Vagina (tissue), 2 donors: ENCODE measurements around the gene IPO11. TPM values are rescaled to one million over a fixed set of nuclear protein-coding genes. Genes with fewer than 3 reads are reported as not detected.

Source experiments
- DNase-seq, 2 donors: peaks; one replicate each; pipeline ENCODE4 v3.0.0-alpha.2; 2017; ENCODE audit errors: extremely low spot score in 2 of 2
- H3K27ac ChIP-seq: fragments of 200-600 bp; sonication (generic); one replicate; pipeline ENCODE4 v1.5.1; 2019
- H3K27me3 ChIP-seq: fragments of 200-600 bp; sonication (generic); one replicate; pipeline ENCODE4 v1.5.1; 2019
- H3K36me3 ChIP-seq, 2 donors: fragments of 200-600 bp; sonication (generic); one replicate each; pipeline ENCODE4 v1.5.1; 2017 to 2019
- H3K4me1 ChIP-seq: fragments of 200-600 bp; sonication (generic); one replicate; pipeline ENCODE4 v1.5.1; 2019
- H3K4me3 ChIP-seq, 2 donors: fragments of 200-600 bp; sonication (generic); 1 replicate in 1 of 2; 2 replicates in 1 of 2; pipeline ENCODE4 v1.5.1; 2016 to 2019
- H3K9me3 ChIP-seq: fragments of 200-600 bp; sonication (generic); one replicate; pipeline ENCODE4 v1.5.1; 2019
- CTCF ChIP-seq, 3 experiments: fragments of 450-650 bp in 2 of 3; fragments of 200-600 bp in 1 of 3; sonication (generic) in 1 of 3; IDR thresholded peaks; one replicate each; pipeline ENCODE4 v1.5.1; 2017 to 2019; ENCODE audit warnings: antibody characterized with exemption in 3 of 3, mild to moderate bottlenecking in 2 of 3, moderate library complexity in 2 of 3
- POLR2A ChIP-seq, 2 donors: fragments of 450-650 bp; IDR thresholded peaks; one replicate each; pipeline ENCODE4 v1.6.1; 2017; ENCODE audit warnings: antibody characterized with exemption in 2 of 2, mild to moderate bottlenecking in 2 of 2, moderate library complexity in 2 of 2
- POLR2AphosphoS5 ChIP-seq, 2 donors: sonication (generic); formaldehyde crosslinking; IDR thresholded peaks; one replicate each; pipeline ENCODE4 v1.9.0; 2017; ENCODE audit warnings: antibody characterized with exemption in 2 of 2, mild to moderate bottlenecking in 2 of 2, low read depth in 1 of 2; ENCODE audit not compliant: insufficient read depth in 1 of 2
- intact Hi-C: fragments of 100-400 bp; cut with DNase I; formaldehyde crosslinking; loops from one replicate; pipeline ENCODE4 v1.15.1; 2023
- total RNA-seq: library from RNA; depleted of rRNA; stranded (reverse); fragments of >200 nt; gene quantifications from one replicate; pipeline ENCODE4 v1.2.3, GENCODE V29; 2016

IPO11 gene
- total RNA-seq, 1 donor from 2014 or later, result 31.2 TPM

- no peak overlapping the region for H3K27ac ChIP-seq
- no peak for DNase-seq
- H3K4me1 ChIP-seq, result no peaks in the 10 kb centered on the region
- TF ChIP-seq POLR2A (IDR thresholded peaks at IDR 0.05) (no peak), POLR2AphosphoS5 (IDR thresholded peaks at IDR 0.05; ENCODE audit: insufficient read depth in 1 of 2, low read depth in 1 of 2) (no peak), CTCF (IDR thresholded peaks at IDR 0.05) (no peak)
- H3K9me3 ChIP-seq, result no peaks in the 10 kb centered on the region
- no peaks in the 10 kb centered on the region for H3K27me3 ChIP-seq
- H3K4me3 ChIP-seq, result no peak overlapping the region
- H3K36me3 ChIP-seq, result peaks cover 0 to 25% of the 10 kb centered on the region in 2 donors
- intact Hi-C loops, result no loop called here
Measured at GRCh38 chr5:62374090-62374489, 38.5 kb upstream of the IPO11 start.

- Histone ChIP-seq H3K9me3 (no peaks in the 10 kb centered on the region), H3K36me3 (peaks cover 0 to 33% of the 10 kb centered on the region in 2 donors), H3K27ac (no peak overlapping the region), H3K4me3 (no peak overlapping the region), H3K4me1 (no peaks in the 10 kb centered on the region), H3K27me3 (no peaks in the 10 kb centered on the region)
- TF ChIP-seq POLR2AphosphoS5 (IDR thresholded peaks at IDR 0.05; ENCODE audit: insufficient read depth in 1 of 2, low read depth in 1 of 2), result no peak
- TF ChIP-seq POLR2A (IDR thresholded peaks at IDR 0.05), result no peak
- TF ChIP-seq CTCF (IDR thresholded peaks at IDR 0.05), result no peak
- intact Hi-C loops, result no loop called here
- no peak for DNase-seq
Measured at GRCh38 chr5:62375627-62376026, 36.9 kb upstream of the IPO11 start.

GRCh38 chr5:62376064-62376463 lies 36.5 kb upstream of the IPO11 start:
- H3K27ac ChIP-seq, result no peak overlapping the region
- H3K27me3 ChIP-seq, result no peaks in the 10 kb centered on the region
- peaks cover 0 to 33% of the 10 kb centered on the region in 2 donors for H3K36me3 ChIP-seq
- H3K4me3 ChIP-seq, result no peak overlapping the region
- no peak for DNase-seq
- no peak for TF ChIP-seq POLR2A (IDR thresholded peaks at IDR 0.05)
- TF ChIP-seq POLR2AphosphoS5 (IDR thresholded peaks at IDR 0.05; ENCODE audit: insufficient read depth in 1 of 2, low read depth in 1 of 2), result no peak
- TF ChIP-seq CTCF (IDR thresholded peaks at IDR 0.05), result no peak
- intact Hi-C loops, result no loop called here
- H3K4me1 ChIP-seq, result no peaks in the 10 kb centered on the region
- no peaks in the 10 kb centered on the region for H3K9me3 ChIP-seq

GRCh38 chr5:62385131-62385530 lies 27.4 kb upstream of the IPO11 start:
- Histone ChIP-seq H3K4me1 (peaks cover 15% of the 10 kb centered on the region), H3K27ac (peak overlapping the region; percentile 16), H3K27me3 (no peaks in the 10 kb centered on the region), H3K36me3 (peaks cover 0 to 33% of the 10 kb centered on the region in 2 donors), H3K9me3 (no peaks in the 10 kb centered on the region), H3K4me3 (no peak overlapping the region)
- TF ChIP-seq CTCF (IDR thresholded peaks at IDR 0.05) (no peak), POLR2A (IDR thresholded peaks at IDR 0.05) (no peak), POLR2AphosphoS5 (IDR thresholded peaks at IDR 0.05; ENCODE audit: insufficient read depth in 1 of 2, low read depth in 1 of 2) (peak in 1 of 2 donors; percentile 62)
- intact Hi-C loops, result no loop called here
- DNase-seq, result no peak

- TF ChIP-seq POLR2AphosphoS5 (IDR thresholded peaks at IDR 0.05; ENCODE audit: insufficient read depth in 1 of 2, low read depth in 1 of 2), result no peak
- TF ChIP-seq CTCF (IDR thresholded peaks at IDR 0.05), result no peak
- TF ChIP-seq POLR2A (IDR thresholded peaks at IDR 0.05), result no peak
- peak overlapping the region; percentile 31 for H3K27ac ChIP-seq
- H3K36me3 ChIP-seq, result peaks cover 0 to 39% of the 10 kb centered on the region in 2 donors
- peaks cover 15% of the 10 kb centered on the region for H3K4me1 ChIP-seq
- no peaks in the 10 kb centered on the region for H3K27me3 ChIP-seq
- no peak for DNase-seq
- no peak overlapping the region for H3K4me3 ChIP-seq
- H3K9me3 ChIP-seq, result no peaks in the 10 kb centered on the region
- intact Hi-C loops, result no loop called here
Measured at GRCh38 chr5:62385816-62386400, 26.7 kb upstream of the IPO11 start.
